Panc1 (cell line): Measurements from ENCODE around the gene CFAP45. TPM values are rescaled to one million over a fixed set of nuclear protein-coding genes. Genes with fewer than 3 reads are reported as not detected.
A peak's percentile ranks its signal among the peaks of the same experiment; 100 is the strongest.

Experiments
- ATAC-seq: fragments of 200-7000 bp; cut with Tn5 transposase; 2 replicates; pipeline ENCODE4 v1.9.1; 2020; ENCODE audit warnings: mild to moderate bottlenecking, moderate library complexity
- BruUV-seq: library from RNA; stranded (reverse); fragments of 400-500 nt; replicated peaks from 2 replicates; lab custom pipeline; 2021; lab: Mats Ljungman, UMichigan
- CTCF ChIA-PET: fragments of 300-600 bp; sonication (Branson Sonifier 250); formaldehyde crosslinking; loops from one replicate; lab custom pipeline; 2022; ENCODE audit warnings: antibody characterized with exemption; lab: Charles Lee
- POLR2A ChIA-PET: fragments of 300-600 bp; sonication (Branson Sonifier 250); formaldehyde crosslinking; loops from one replicate; lab custom pipeline; 2022; ENCODE audit warnings: antibody characterized with exemption; lab: Charles Lee
- DNase-seq: peaks from one replicate; pipeline ENCODE4 v3.0.0-alpha.2; 2010; ENCODE audit warnings: low read depth, low spot score
- H3K27ac ChIP-seq: 2 replicates; pipeline ENCODE4 v1.5.1; 2011; ENCODE audit warnings: mild to moderate bottlenecking, low read length, inconsistent platforms
- H3K27me3 ChIP-seq: fragments of 200-500 bp; sonication (Bioruptor generic); 2 replicates; pipeline ENCODE4 v1.6.0; 2014; ENCODE audit warnings: low read length, inconsistent platforms; ENCODE audit not compliant: control insufficient read depth, insufficient read depth
- H3K36me3 ChIP-seq: fragments of 200-500 bp; sonication (Bioruptor generic); 2 replicates; pipeline ENCODE4 v1.5.1; 2014; ENCODE audit warnings: inconsistent platforms, mild to moderate bottlenecking, low read length, moderate library complexity; ENCODE audit not compliant: control insufficient read depth, insufficient read depth
- H3K4me1 ChIP-seq: 2 replicates; pipeline ENCODE4 v1.5.1; 2011; ENCODE audit warnings: inconsistent platforms, mild to moderate bottlenecking, low read length, moderate library complexity; ENCODE audit not compliant: control insufficient read depth, insufficient read depth
- H3K4me3 ChIP-seq, 2 experiments: 2 replicates each; pipeline ENCODE4 v1.5.1; 2011 to 2012; ENCODE audit warnings: low read depth in 2 of 2, low read length in 2 of 2, mild to moderate bottlenecking in 2 of 2, inconsistent platforms in 1 of 2, moderate library complexity in 1 of 2
- H3K9me3 ChIP-seq: fragments of 200-500 bp; sonication (Bioruptor generic); 2 replicates; pipeline ENCODE4 v1.5.1; 2014; ENCODE audit warnings: low read depth, mild to moderate bottlenecking, inconsistent platforms, low read length, moderate library complexity; ENCODE audit not compliant: control insufficient read depth, insufficient read depth
- CTCF ChIP-seq: fragments of 450-650 bp; IDR thresholded peaks from 2 replicates; pipeline ENCODE4 v1.5.1; 2017; ENCODE audit warnings: mild to moderate bottlenecking
- POLR2AphosphoS5 ChIP-seq: IDR thresholded peaks from 2 replicates; pipeline ENCODE4 v1.6.1; 2012; ENCODE audit warnings: mild to moderate bottlenecking, low read depth, low read length, moderate library complexity
- SIN3A ChIP-seq: IDR thresholded peaks from 2 replicates; pipeline ENCODE4 v1.6.1; 2012; ENCODE audit warnings: low read depth, mild to moderate bottlenecking, low read length, moderate library complexity, borderline replicate concordance; ENCODE audit not compliant: insufficient read depth
- TCF7L2 ChIP-seq: IDR thresholded peaks from 2 replicates; pipeline ENCODE4 v1.6.1; 2011; ENCODE audit warnings: mild to moderate bottlenecking, low read depth, low read length, inconsistent platforms
- in situ Hi-C: cut with HindIII; loops from 2 replicates; pipeline ENCODE4 v1.10.0; 2016; ENCODE audit warnings: low sequenced_read_pairs, low pct_unique_long_range_greater_than_20kb
- intact Hi-C: fragments of 100-400 bp; cut with micrococcal nuclease; formaldehyde crosslinking; loops from one replicate; pipeline ENCODE4 v1.10.0; 2022; ENCODE audit not compliant: unreplicated experiment
- total RNA-seq: library from RNA; stranded (reverse); gene quantifications from one replicate; pipeline ENCODE4 v1.2.1, GENCODE V29; 2021; ENCODE audit not compliant: unreplicated experiment
- TF ChIP-seq, protein P1 (sequence below), 2 experiments: IDR thresholded peaks; 2 replicates each; pipeline ENCODE4 v1.6.1; 2011 to 2012; ENCODE audit warnings: low read depth in 2 of 2, control low read depth in 1 of 2, low read length in 1 of 2, mild to moderate bottlenecking in 1 of 2, moderate library complexity in 1 of 2; ENCODE audit not compliant: insufficient read depth in 1 of 2

CFAP45 gene
- total RNA-seq, 1 experiment from 2014 or later: 1.6 TPM

DNA sequence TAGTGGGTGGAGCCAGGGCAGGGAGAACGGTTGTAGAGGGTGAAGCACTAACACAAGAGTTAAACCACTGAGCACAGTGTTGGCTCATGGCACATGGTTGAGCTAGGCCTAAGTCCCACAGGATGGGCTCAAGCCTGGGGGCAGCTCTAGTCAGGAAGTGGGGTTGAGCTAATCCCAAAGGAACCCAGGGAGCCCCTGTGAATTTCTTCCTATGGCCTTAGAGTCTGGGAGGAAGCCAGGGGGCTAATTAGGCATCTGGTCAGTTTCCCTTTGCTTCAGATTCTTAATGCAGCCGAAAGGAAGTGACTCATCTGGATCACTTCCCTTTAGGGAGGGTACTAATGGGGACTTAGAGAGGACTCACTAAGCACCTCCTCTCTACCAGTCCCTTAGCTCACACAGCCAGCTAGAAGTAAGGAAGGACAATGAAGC is 10.1 kb downstream of the CFAP45 start:
- CTCF ChIA-PET: interaction anchor here (0.6 to 2.5 kb wide), 4 partner anchors 91 to 728 kb away, joined by 3 to 13 read pairs (median 4); partner anchors contain the start of gene DUSP23
- Histone ChIP-seq H3K4me3 (no peak overlapping the region), H3K36me3 (no peaks in the 10 kb centered on the region), H3K9me3 (no peaks in the 10 kb centered on the region), H3K27me3 (no peaks in the 10 kb centered on the region), H3K4me1 (no peaks in the 10 kb centered on the region), H3K27ac (no peak overlapping the region)
- intact Hi-C loops: loop anchor here (5.0 to 10.0 kb wide), 3 partner anchors 108 to 725 kb away; partner anchors contain the start of gene DUSP23
- in situ Hi-C loops: no loop called here
- DNase-seq (no peak), ATAC-seq (peak; percentile 65; the same call in 1 of the 2 replicates)
- no peak for TF ChIP-seq POLR2AphosphoS5
- no peak for TF ChIP-seq TCF7L2
- TF ChIP-seq, protein P1, sequence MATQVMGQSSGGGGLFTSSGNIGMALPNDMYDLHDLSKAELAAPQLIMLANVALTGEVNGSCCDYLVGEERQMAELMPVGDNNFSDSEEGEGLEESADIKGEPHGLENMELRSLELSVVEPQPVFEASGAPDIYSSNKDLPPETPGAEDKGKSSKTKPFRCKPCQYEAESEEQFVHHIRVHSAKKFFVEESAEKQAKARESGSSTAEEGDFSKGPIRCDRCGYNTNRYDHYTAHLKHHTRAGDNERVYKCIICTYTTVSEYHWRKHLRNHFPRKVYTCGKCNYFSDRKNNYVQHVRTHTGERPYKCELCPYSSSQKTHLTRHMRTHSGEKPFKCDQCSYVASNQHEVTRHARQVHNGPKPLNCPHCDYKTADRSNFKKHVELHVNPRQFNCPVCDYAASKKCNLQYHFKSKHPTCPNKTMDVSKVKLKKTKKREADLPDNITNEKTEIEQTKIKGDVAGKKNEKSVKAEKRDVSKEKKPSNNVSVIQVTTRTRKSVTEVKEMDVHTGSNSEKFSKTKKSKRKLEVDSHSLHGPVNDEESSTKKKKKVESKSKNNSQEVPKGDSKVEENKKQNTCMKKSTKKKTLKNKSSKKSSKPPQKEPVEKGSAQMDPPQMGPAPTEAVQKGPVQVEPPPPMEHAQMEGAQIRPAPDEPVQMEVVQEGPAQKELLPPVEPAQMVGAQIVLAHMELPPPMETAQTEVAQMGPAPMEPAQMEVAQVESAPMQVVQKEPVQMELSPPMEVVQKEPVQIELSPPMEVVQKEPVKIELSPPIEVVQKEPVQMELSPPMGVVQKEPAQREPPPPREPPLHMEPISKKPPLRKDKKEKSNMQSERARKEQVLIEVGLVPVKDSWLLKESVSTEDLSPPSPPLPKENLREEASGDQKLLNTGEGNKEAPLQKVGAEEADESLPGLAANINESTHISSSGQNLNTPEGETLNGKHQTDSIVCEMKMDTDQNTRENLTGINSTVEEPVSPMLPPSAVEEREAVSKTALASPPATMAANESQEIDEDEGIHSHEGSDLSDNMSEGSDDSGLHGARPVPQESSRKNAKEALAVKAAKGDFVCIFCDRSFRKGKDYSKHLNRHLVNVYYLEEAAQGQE (IDR thresholded peaks at IDR 0.05; ENCODE audit: insufficient read depth in 1 of 2, low read depth in 2 of 2, low read length in 1 of 2): no peak
- no peak for TF ChIP-seq CTCF
- no peak for TF ChIP-seq SIN3A
- BruUV-seq: no TSS peak
- POLR2A ChIA-PET: interaction anchor here (0.6 kb wide), 1 partner anchor 729 kb away, joined by 3 read pairs; no protein-coding TSS in a partner anchor

GRCh38 chr1:159889202-159889601 is 10.8 kb downstream of the CFAP45 start:
- no TSS peak for BruUV-seq
- H3K9me3 ChIP-seq: no peaks in the 10 kb centered on the region
- intact Hi-C loops: no loop called here
- TF ChIP-seq TCF7L2: no peak
- TF ChIP-seq SIN3A: no peak
- TF ChIP-seq CTCF: no peak
- TF ChIP-seq POLR2AphosphoS5: no peak
- TF ChIP-seq, protein P1 (IDR thresholded peaks at IDR 0.05; ENCODE audit: insufficient read depth in 1 of 2, low read depth in 2 of 2, low read length in 1 of 2): no peak
- H3K36me3 ChIP-seq: no peaks in the 10 kb centered on the region
- in situ Hi-C loops: no loop called here
- POLR2A ChIA-PET: no interaction called here
- H3K27ac ChIP-seq: no peak overlapping the region
- ATAC-seq (no peak), DNase-seq (no peak)
- H3K27me3 ChIP-seq: no peaks in the 10 kb centered on the region
- no peaks in the 10 kb centered on the region for H3K4me1 ChIP-seq
- CTCF ChIA-PET: interaction anchor here (2.5 kb wide), 1 partner anchor 91 kb away, joined by 13 read pairs; no protein-coding TSS in a partner anchor
- no peak overlapping the region for H3K4me3 ChIP-seq
